ENCODE data around the gene ZSCAN31.

DNA sequence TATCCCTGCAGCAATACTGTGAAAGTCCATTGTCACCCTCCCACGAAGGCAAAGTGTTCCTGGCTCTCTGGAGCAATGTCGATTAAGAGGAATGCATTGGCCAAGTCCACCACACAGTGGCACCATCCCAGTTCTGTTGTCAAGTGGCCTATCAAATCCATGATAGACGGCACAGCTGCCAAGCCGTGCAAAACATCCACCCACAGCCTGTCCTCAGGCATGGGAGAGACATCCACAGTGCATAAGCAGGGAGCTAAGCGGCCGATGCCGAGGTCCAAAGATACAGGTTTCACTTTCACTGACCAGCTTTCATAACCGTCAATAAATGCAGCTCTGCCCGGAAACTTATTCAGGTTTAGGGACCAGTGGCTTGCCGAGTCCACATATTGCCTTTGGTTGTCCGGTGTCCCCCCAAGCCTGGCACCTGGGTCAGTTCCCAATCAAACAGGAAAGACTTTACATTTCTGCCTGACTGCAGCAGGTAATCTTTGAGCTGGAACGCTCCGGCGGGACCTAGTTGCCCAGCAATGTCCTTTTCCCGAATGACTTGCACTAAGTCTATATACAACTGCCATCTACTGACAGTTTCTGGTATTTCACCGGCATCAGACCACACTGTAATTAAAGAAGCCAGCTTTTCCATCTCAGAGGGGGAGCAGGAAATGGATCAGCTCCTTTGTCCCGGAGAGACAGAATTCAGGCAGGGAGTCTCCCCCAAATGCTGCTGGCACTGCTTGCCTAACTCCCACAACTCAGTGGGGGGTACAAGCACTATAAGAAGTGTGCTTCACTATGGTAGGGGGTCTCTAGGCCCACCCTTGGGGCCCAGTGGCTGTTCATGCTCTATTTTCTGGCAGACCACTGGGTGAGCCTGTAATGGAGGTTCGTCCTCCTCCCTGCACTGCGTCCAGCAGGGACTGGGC lies 20.1 kb upstream of the ZSCAN31 start:
- TF ChIP-seq, protein P1, sequence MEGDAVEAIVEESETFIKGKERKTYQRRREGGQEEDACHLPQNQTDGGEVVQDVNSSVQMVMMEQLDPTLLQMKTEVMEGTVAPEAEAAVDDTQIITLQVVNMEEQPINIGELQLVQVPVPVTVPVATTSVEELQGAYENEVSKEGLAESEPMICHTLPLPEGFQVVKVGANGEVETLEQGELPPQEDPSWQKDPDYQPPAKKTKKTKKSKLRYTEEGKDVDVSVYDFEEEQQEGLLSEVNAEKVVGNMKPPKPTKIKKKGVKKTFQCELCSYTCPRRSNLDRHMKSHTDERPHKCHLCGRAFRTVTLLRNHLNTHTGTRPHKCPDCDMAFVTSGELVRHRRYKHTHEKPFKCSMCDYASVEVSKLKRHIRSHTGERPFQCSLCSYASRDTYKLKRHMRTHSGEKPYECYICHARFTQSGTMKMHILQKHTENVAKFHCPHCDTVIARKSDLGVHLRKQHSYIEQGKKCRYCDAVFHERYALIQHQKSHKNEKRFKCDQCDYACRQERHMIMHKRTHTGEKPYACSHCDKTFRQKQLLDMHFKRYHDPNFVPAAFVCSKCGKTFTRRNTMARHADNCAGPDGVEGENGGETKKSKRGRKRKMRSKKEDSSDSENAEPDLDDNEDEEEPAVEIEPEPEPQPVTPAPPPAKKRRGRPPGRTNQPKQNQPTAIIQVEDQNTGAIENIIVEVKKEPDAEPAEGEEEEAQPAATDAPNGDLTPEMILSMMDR (IDR thresholded peaks at IDR 0.05): peak; percentile 80 to 97 (median 94)
- peak in 1 of 2 donors; percentile 33 for TF ChIP-seq POLR2A (IDR thresholded peaks at IDR 0.05)
